GM18517 (cell line): ENCODE data around the gene SYDE1.
"Not testable (repeated sequence)": the region's sequence is repeated elsewhere in the genome, so short reads cannot be mapped to it uniquely, and the experiment has no call there.

ENCODE experiments used
- ATAC-seq: cut with Tn5 transposase; IDR thresholded peaks from one replicate; pipeline ENCODE4 v1.9.1; 2021; ENCODE audit warnings: mild to moderate bottlenecking, moderate library complexity; ENCODE audit not compliant: unreplicated experiment

The SYDE1 gene

GRCh38 chr19:15107061-15108010, at the start of gene SYDE1:
Gene SYDE1, plus strand, starts transcription at chr19:15107401. Its CDS starts 33 bp downstream, at chr19:15107434.
- no peak for ATAC-seq

- ATAC-seq = no peak
These were observed 45.2 kb upstream of the SYDE1 start for GRCh38 chr19:15062036-15062435.

GRCh38 chr19:15070386-15070785, 36.8 kb upstream of the SYDE1 start:
- ATAC-seq = not testable (repeated sequence)

- ATAC-seq = no peak
These were observed 34.1 kb upstream of the SYDE1 start for GRCh38 chr19:15072930-15073647.

- ATAC-seq = no peak
These were observed 32.8 kb upstream of the SYDE1 start for GRCh38 chr19:15074371-15074770.

- ATAC-seq = no peak
These were observed 31.4 kb upstream of the SYDE1 start for GRCh38 chr19:15075806-15076205.

GRCh38 chr19:15080002-15080401, 27.2 kb upstream of the SYDE1 start:
- ATAC-seq = not testable (repeated sequence)

- no peak for ATAC-seq
These were observed 25.3 kb upstream of the SYDE1 start, which contains the start of gene OR1I1 for GRCh38 chr19:15081911-15082310. Gene OR1I1, plus strand, starts transcription at chr19:15082211. Its CDS starts 4,855 bp downstream, at chr19:15087066.

GRCh38 chr19:15087182-15087581, 20.0 kb upstream of the SYDE1 start:
- no peak for ATAC-seq

- no peak for ATAC-seq
These were observed 15.1 kb upstream of the SYDE1 start for GRCh38 chr19:15091918-15092753.

GRCh38 chr19:15093001-15093400, 14.2 kb upstream of the SYDE1 start:
- ATAC-seq = no peak

- ATAC-seq = no peak
These were observed 11.0 kb upstream of the SYDE1 start for GRCh38 chr19:15096223-15096622.

- ATAC-seq = not testable (repeated sequence)
These were observed 9.2 kb upstream of the SYDE1 start for GRCh38 chr19:15097980-15098379.

GRCh38 chr19:15098460-15098859, 8.7 kb upstream of the SYDE1 start:
- ATAC-seq = no peak

GRCh38 chr19:15099017-15099582, 8.1 kb upstream of the SYDE1 start:
- ATAC-seq = no peak

GRCh38 chr19:15101479-15102082, 5.6 kb upstream of the SYDE1 start:
- no peak for ATAC-seq

GRCh38 chr19:15104003-15104402, 3.2 kb upstream of the SYDE1 start:
- no peak for ATAC-seq

GRCh38 chr19:15104411-15104810, 2.8 kb upstream of the SYDE1 start:
- no peak for ATAC-seq

GRCh38 chr19:15105044-15105443, 2.2 kb upstream of the SYDE1 start:
- ATAC-seq = no peak
